ENCODE data around the gene BAHCC1.

- TF ChIP-seq CTCF (conservative IDR thresholded peaks at IDR 0.05), result no peak
- TF ChIP-seq EZH2 (IDR thresholded peaks at IDR 0.05; ENCODE audit: low read depth), result no peak
Observed at GRCh38 chr17:81409190-81409935, 14.1 kb downstream of the BAHCC1 start.
